GM23338 (cell line): Measurements from ENCODE around the gene CMIP. TPM values are rescaled to one million over a fixed set of nuclear protein-coding genes. Genes with fewer than 3 reads are reported as not detected.

Experiments
- ATAC-seq: fragments of 200-7000 bp; cut with Tn5 transposase; 3 replicates; pipeline ENCODE4 v1.9.1; 2020
- DNase-seq: peaks from one replicate; pipeline ENCODE4 v3.0.0-alpha.2; 2015; ENCODE audit warnings: low spot score
- H2AFZ ChIP-seq: fragments of 200-600 bp; sonication (generic); 2 replicates; pipeline ENCODE4 v1.8.0; 2016; ENCODE audit warnings: antibody characterized with exemption, mild to moderate bottlenecking, moderate library complexity
- H3F3A ChIP-seq: fragments of 200-600 bp; sonication (generic); replicated peaks from 2 replicates; pipeline ENCODE4 v1.8.0; 2017; ENCODE audit warnings: antibody characterized with exemption, mixed run types, low read depth
- H3K27ac ChIP-seq: fragments of 200-600 bp; sonication (generic); 2 replicates; pipeline ENCODE4 v1.6.1; 2016; ENCODE audit warnings: low read depth
- H3K27me3 ChIP-seq: fragments of 200-600 bp; sonication (generic); 2 replicates; pipeline ENCODE4 v1.8.0; 2016; ENCODE audit warnings: mild to moderate bottlenecking, mixed run types, moderate library complexity; ENCODE audit not compliant: insufficient read depth
- H3K36me3 ChIP-seq: fragments of 200-600 bp; sonication (generic); 2 replicates; pipeline ENCODE4 v1.8.0; 2016; ENCODE audit warnings: mild to moderate bottlenecking; ENCODE audit not compliant: insufficient read depth
- H3K4me1 ChIP-seq: fragments of 200-600 bp; sonication (generic); 2 replicates; pipeline ENCODE4 v1.8.0; 2016; ENCODE audit warnings: mild to moderate bottlenecking, moderate library complexity; ENCODE audit not compliant: insufficient read depth
- H3K4me2 ChIP-seq: fragments of 200-600 bp; sonication (generic); 2 replicates; pipeline ENCODE4 v1.7.1; 2017; ENCODE audit warnings: mixed run types
- H3K4me3 ChIP-seq: fragments of 200-600 bp; sonication (generic); 2 replicates; pipeline ENCODE4 v1.6.1; 2016; ENCODE audit warnings: mixed run types
- H3K79me2 ChIP-seq: fragments of 200-600 bp; sonication (generic); replicated peaks from 2 replicates; pipeline ENCODE4 v1.8.0; 2017; ENCODE audit warnings: mild to moderate bottlenecking; ENCODE audit not compliant: insufficient read depth
- H3K9me2 ChIP-seq: fragments of 200-600 bp; sonication (generic); 2 replicates; pipeline ENCODE4 v1.8.0; 2017; ENCODE audit not compliant: insufficient read depth
- H4K20me1 ChIP-seq: fragments of 200-600 bp; sonication (generic); replicated peaks from 2 replicates; pipeline ENCODE4 v1.8.0; 2017; ENCODE audit warnings: mild to moderate bottlenecking; ENCODE audit not compliant: insufficient read depth
- H3K27ac Mint-ChIP-seq: 2 replicates; pipeline ENCODE4 v1.8.0; 2020; ENCODE audit warnings: inconsistent platforms, mild to moderate bottlenecking, moderate library complexity, mixed read lengths
- H3K27me3 Mint-ChIP-seq: 3 replicates; pipeline ENCODE4 v1.8.0; 2022; ENCODE audit warnings: low read depth, mild to moderate bottlenecking, moderate library complexity, mixed read lengths, inconsistent platforms; ENCODE audit not compliant: insufficient read depth, poor library complexity
- H3K36me3 Mint-ChIP-seq: 3 replicates; pipeline ENCODE4 v1.8.0; 2021; ENCODE audit warnings: low read depth, mild to moderate bottlenecking, inconsistent platforms, moderate library complexity, mixed read lengths
- H3K4me1 Mint-ChIP-seq: 3 replicates; pipeline ENCODE4 v1.8.0; 2020; ENCODE audit warnings: mild to moderate bottlenecking, inconsistent platforms, mixed read lengths
- H3K4me3 Mint-ChIP-seq: 3 replicates; pipeline ENCODE4 v1.8.0; 2021; ENCODE audit warnings: moderate library complexity, mild to moderate bottlenecking, inconsistent platforms, mixed read lengths
- H3K9me3 Mint-ChIP-seq: 3 replicates; pipeline ENCODE4 v1.8.0; 2020; ENCODE audit warnings: moderate library complexity, mild to moderate bottlenecking, inconsistent platforms, mixed read lengths
- CREB1 ChIP-seq: fragments of 250-450 bp; sonication (Bioruptor Pico); IDR thresholded peaks from 2 replicates; pipeline ENCODE4 v1.5.0; 2020; ENCODE audit warnings: low read depth, mild to moderate bottlenecking, moderate library complexity
- EZH2 ChIP-seq: fragments of 200-600 bp; sonication (generic); IDR thresholded peaks from one replicate; pipeline ENCODE4 v1.8.0; 2017; ENCODE audit warnings: antibody characterized with exemption, mild to moderate bottlenecking, low read depth; ENCODE audit not compliant: unreplicated experiment
- EZH2phosphoT487 ChIP-seq: fragments of 200-600 bp; sonication (generic); IDR thresholded peaks from one replicate; pipeline ENCODE4 v1.8.1; 2018; ENCODE audit warnings: antibody characterized with exemption; ENCODE audit not compliant: unreplicated experiment
- JUNB ChIP-seq: IDR thresholded peaks from one replicate; pipeline ENCODE4 v1.6.1; 2016; ENCODE audit warnings: antibody characterized with exemption; ENCODE audit not compliant: unreplicated experiment
- NANOG ChIP-seq: IDR thresholded peaks from 2 replicates; pipeline ENCODE4 v1.6.1; 2016; ENCODE audit warnings: antibody characterized with exemption, borderline replicate concordance
- ZNF114 ChIP-seq: fragments of 250-450 bp; sonication (Bioruptor Pico); IDR thresholded peaks from 2 replicates; pipeline ENCODE4 v1.5.0; 2020; ENCODE audit warnings: mild to moderate bottlenecking, moderate library complexity
- ZNF331 ChIP-seq: fragments of 250-450 bp; sonication (Bioruptor Pico); IDR thresholded peaks from 2 replicates; pipeline ENCODE4 v1.5.0; 2020; ENCODE audit warnings: low read depth, mild to moderate bottlenecking, moderate library complexity
- polyA plus RNA-seq: library from polyadenylated mRNA; unstranded; fragments of >200 nt; fragmentation: Nextera tagmentation; extraction: Ambion mirVana; gene quantifications from 2 replicates; pipeline ENCODE4 v1.2.1, GENCODE V29; 2016
- total RNA-seq: library from RNA; depleted of rRNA; stranded (reverse); fragments of >200 nt; shearing (Covaris generic); gene quantifications from 2 replicates; pipeline ENCODE4 v1.2.3, GENCODE V29; 2014
- TF ChIP-seq, protein P1 (sequence below), 2 experiments: fragments of 200-600 bp in 1 of 2; sonication (generic) in 1 of 2; conservative IDR thresholded peaks; 2 replicates each; pipeline versions ENCODE4 v1.5.1 to v1.6.1; 2016 to 2017; ENCODE audit warnings: antibody characterized with exemption in 2 of 2, low read depth in 2 of 2, mild to moderate bottlenecking in 2 of 2, moderate library complexity in 1 of 2
- TF ChIP-seq, protein P2 (sequence below): fragments of 250-450 bp; sonication (Bioruptor Pico); IDR thresholded peaks from 2 replicates; pipeline ENCODE4 v1.5.0; 2020; ENCODE audit warnings: mild to moderate bottlenecking, moderate library complexity
- TF ChIP-seq, protein P3 (sequence below): IDR thresholded peaks from one replicate; pipeline ENCODE4 v1.6.1; 2018; ENCODE audit warnings: antibody characterized with exemption; ENCODE audit not compliant: unreplicated experiment

Gene CMIP
- total and polyA plus RNA-seq, 2 experiments from 2014 or later: 9.5 to 62.3 TPM

DNA sequence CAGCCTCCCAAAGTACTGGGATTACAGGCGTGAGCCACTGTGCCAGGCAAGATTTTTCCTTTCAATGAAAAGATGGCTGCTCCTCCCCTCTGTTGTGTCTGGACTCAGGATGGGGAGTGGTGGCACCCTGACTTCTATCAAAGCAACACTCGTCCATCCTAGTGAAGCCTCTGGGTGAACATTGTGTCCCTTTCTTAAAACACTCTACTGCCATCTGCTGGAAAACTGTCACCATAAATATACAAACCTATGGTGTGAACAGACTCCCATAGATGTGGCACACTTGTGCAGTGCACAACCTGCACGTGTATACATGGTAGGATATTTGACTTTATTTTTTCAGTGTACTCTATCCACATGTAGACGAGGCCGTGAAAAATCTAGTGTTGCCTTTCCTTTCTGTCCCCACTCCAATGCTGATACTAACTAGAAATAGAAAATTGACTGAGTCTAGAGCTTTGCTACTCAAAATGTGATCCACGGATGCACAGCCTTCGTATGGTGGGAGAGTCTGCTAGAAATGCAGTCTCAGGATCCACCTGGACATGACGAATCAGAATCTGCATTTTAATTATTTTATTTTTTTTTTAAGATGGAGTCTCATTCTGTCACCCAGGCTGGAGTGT lies 278.6 kb downstream of the CMIP start:
- no peak overlapping the region for H3K4me3 ChIP-seq
- no peak overlapping the region for H3K4me2 ChIP-seq
- H3F3A ChIP-seq: no peaks in the 10 kb centered on the region
- H3K4me1 Mint-ChIP-seq: peaks cover 19% of the 10 kb centered on the region
- no peaks in the 10 kb centered on the region for H3K79me2 ChIP-seq
- no peak overlapping the region for H3K27ac Mint-ChIP-seq
- H3K9me2 ChIP-seq: no peaks in the 10 kb centered on the region
- peak; percentile 87 for ATAC-seq
- H3K27ac ChIP-seq: no peak overlapping the region
- H3K27me3 Mint-ChIP-seq: peaks cover 15% of the 10 kb centered on the region
- H4K20me1 ChIP-seq: no peaks in the 10 kb centered on the region
- H3K9me3 Mint-ChIP-seq: peaks cover 3% of the 10 kb centered on the region; the same call in 1 of the 3 replicates
- no peak overlapping the region for H3K4me3 Mint-ChIP-seq
- no peak overlapping the region for H2AFZ ChIP-seq
- no peaks in the 10 kb centered on the region for H3K36me3 ChIP-seq
- TF ChIP-seq, protein P1, sequence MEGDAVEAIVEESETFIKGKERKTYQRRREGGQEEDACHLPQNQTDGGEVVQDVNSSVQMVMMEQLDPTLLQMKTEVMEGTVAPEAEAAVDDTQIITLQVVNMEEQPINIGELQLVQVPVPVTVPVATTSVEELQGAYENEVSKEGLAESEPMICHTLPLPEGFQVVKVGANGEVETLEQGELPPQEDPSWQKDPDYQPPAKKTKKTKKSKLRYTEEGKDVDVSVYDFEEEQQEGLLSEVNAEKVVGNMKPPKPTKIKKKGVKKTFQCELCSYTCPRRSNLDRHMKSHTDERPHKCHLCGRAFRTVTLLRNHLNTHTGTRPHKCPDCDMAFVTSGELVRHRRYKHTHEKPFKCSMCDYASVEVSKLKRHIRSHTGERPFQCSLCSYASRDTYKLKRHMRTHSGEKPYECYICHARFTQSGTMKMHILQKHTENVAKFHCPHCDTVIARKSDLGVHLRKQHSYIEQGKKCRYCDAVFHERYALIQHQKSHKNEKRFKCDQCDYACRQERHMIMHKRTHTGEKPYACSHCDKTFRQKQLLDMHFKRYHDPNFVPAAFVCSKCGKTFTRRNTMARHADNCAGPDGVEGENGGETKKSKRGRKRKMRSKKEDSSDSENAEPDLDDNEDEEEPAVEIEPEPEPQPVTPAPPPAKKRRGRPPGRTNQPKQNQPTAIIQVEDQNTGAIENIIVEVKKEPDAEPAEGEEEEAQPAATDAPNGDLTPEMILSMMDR (conservative IDR thresholded peaks at IDR 0.05; ENCODE audit: low read depth in 2 of 2): peak; percentile 80 to 86
- TF ChIP-seq EZH2 (no peak), JUNB (no peak)
- H3K36me3 Mint-ChIP-seq: no peaks in the 10 kb centered on the region
- 0 out of 2 replicates have a peak, but pooled peaks cover 5% of the 10 kb centered on the region for H3K4me1 ChIP-seq
- H3K27me3 ChIP-seq: no peaks in the 10 kb centered on the region
- peak; percentile 94 for DNase-seq

DNA sequence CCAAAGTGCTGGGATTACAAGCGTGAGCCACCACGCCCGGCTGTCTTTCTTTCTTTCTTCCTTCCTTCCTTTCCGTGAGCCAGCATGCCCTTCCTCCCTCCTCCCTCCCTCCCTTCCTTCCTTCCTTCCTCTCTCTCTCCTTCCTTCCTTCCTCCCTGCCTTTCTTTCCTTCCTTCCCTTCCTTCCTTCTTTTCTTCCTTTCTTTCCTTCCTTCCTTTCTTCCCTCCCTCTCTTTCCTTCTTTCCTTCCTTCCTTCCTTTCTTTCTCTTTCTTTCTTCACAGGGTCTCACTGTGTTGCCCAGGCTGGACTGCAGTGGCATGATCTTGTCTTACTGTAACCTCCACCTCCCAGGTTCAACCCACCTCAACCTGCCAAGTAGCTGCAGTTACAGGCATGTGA lies 283.8 kb downstream of the CMIP start:
- no peak overlapping the region for H3K27ac ChIP-seq
- H3K27me3 ChIP-seq: no peaks in the 10 kb centered on the region
- Mint-ChIP-seq H3K27me3 (peaks cover 15% of the 10 kb centered on the region), H3K4me3 (no peak overlapping the region), H3K9me3 (peaks cover 3% of the 10 kb centered on the region; the same call in 1 of the 3 replicates), H3K4me1 (peaks cover 39% of the 10 kb centered on the region), H3K27ac (no peak overlapping the region), H3K36me3 (no peaks in the 10 kb centered on the region)
- peaks cover 10% of the 10 kb centered on the region; the same call in 1 of the 2 replicates for H3F3A ChIP-seq
- DNase-seq (no peak), ATAC-seq (no peak)
- H4K20me1 ChIP-seq: no peaks in the 10 kb centered on the region
- H2AFZ ChIP-seq: no peak overlapping the region
- no peaks in the 10 kb centered on the region for H3K36me3 ChIP-seq
- 0 out of 2 replicates have a peak, but pooled peaks cover 7% of the 10 kb centered on the region for H3K9me2 ChIP-seq
- H3K4me2 ChIP-seq: no peak overlapping the region
- H3K4me3 ChIP-seq: no peak overlapping the region
- H3K4me1 ChIP-seq: peaks cover 9% of the 10 kb centered on the region
- no peaks in the 10 kb centered on the region for H3K79me2 ChIP-seq
- TF ChIP-seq ZNF331 (CRISPR knock-in tag): no peak
- no peak for TF ChIP-seq EZH2phosphoT487
- TF ChIP-seq CREB1 (CRISPR knock-in tag): no peak
- no peak for TF ChIP-seq ZNF114 (CRISPR knock-in tag)
- TF ChIP-seq, protein P2, sequence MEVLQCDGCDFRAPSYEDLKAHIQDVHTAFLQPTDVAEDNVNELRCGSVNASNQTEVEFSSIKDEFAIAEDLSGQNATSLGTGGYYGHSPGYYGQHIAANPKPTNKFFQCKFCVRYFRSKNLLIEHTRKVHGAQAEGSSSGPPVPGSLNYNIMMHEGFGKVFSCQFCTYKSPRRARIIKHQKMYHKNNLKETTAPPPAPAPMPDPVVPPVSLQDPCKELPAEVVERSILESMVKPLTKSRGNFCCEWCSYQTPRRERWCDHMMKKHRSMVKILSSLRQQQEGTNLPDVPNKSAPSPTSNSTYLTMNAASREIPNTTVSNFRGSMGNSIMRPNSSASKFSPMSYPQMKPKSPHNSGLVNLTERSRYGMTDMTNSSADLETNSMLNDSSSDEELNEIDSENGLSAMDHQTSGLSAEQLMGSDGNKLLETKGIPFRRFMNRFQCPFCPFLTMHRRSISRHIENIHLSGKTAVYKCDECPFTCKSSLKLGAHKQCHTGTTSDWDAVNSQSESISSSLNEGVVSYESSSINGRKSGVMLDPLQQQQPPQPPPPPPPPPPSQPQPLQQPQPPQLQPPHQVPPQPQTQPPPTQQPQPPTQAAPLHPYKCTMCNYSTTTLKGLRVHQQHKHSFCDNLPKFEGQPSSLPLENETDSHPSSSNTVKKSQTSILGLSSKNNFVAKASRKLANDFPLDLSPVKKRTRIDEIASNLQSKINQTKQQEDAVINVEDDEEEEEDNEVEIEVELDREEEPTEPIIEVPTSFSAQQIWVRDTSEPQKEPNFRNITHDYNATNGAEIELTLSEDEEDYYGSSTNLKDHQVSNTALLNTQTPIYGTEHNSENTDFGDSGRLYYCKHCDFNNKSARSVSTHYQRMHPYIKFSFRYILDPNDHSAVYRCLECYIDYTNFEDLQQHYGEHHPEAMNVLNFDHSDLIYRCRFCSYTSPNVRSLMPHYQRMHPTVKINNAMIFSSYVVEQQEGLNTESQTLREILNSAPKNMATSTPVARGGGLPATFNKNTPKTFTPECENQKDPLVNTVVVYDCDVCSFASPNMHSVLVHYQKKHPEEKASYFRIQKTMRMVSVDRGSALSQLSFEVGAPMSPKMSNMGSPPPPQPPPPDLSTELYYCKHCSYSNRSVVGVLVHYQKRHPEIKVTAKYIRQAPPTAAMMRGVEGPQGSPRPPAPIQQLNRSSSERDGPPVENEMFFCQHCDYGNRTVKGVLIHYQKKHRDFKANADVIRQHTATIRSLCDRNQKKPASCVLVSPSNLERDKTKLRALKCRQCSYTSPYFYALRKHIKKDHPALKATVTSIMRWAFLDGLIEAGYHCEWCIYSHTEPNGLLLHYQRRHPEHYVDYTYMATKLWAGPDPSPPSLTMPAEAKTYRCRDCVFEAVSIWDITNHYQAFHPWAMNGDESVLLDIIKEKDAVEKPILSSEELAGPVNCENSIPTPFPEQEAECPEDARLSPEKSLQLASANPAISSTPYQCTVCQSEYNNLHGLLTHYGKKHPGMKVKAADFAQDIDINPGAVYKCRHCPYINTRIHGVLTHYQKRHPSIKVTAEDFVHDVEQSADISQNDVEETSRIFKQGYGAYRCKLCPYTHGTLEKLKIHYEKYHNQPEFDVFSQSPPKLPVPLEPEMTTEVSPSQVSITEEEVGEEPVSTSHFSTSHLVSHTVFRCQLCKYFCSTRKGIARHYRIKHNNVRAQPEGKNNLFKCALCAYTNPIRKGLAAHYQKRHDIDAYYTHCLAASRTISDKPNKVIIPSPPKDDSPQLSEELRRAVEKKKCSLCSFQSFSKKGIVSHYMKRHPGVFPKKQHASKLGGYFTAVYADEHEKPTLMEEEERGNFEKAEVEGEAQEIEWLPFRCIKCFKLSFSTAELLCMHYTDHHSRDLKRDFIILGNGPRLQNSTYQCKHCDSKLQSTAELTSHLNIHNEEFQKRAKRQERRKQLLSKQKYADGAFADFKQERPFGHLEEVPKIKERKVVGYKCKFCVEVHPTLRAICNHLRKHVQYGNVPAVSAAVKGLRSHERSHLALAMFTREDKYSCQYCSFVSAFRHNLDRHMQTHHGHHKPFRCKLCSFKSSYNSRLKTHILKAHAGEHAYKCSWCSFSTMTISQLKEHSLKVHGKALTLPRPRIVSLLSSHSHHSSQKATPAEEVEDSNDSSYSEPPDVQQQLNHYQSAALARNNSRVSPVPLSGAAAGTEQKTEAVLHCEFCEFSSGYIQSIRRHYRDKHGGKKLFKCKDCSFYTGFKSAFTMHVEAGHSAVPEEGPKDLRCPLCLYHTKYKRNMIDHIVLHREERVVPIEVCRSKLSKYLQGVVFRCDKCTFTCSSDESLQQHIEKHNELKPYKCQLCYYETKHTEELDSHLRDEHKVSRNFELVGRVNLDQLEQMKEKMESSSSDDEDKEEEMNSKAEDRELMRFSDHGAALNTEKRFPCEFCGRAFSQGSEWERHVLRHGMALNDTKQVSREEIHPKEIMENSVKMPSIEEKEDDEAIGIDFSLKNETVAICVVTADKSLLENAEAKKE (CRISPR knock-in tag): no peak
- no peak for TF ChIP-seq NANOG
- no peak for TF ChIP-seq JUNB
- TF ChIP-seq, protein P3, sequence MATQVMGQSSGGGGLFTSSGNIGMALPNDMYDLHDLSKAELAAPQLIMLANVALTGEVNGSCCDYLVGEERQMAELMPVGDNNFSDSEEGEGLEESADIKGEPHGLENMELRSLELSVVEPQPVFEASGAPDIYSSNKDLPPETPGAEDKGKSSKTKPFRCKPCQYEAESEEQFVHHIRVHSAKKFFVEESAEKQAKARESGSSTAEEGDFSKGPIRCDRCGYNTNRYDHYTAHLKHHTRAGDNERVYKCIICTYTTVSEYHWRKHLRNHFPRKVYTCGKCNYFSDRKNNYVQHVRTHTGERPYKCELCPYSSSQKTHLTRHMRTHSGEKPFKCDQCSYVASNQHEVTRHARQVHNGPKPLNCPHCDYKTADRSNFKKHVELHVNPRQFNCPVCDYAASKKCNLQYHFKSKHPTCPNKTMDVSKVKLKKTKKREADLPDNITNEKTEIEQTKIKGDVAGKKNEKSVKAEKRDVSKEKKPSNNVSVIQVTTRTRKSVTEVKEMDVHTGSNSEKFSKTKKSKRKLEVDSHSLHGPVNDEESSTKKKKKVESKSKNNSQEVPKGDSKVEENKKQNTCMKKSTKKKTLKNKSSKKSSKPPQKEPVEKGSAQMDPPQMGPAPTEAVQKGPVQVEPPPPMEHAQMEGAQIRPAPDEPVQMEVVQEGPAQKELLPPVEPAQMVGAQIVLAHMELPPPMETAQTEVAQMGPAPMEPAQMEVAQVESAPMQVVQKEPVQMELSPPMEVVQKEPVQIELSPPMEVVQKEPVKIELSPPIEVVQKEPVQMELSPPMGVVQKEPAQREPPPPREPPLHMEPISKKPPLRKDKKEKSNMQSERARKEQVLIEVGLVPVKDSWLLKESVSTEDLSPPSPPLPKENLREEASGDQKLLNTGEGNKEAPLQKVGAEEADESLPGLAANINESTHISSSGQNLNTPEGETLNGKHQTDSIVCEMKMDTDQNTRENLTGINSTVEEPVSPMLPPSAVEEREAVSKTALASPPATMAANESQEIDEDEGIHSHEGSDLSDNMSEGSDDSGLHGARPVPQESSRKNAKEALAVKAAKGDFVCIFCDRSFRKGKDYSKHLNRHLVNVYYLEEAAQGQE: no peak
